Testis (tissue), 3 donors: ENCODE results near the gene TULP4. TPM values are rescaled to one million over a fixed set of nuclear protein-coding genes. Genes with fewer than 3 reads are reported as not detected.

Experiments used
- DNase-seq: peaks from one replicate; pipeline ENCODE4 v3.0.0-alpha.2; 2019
- H3K27ac ChIP-seq, 2 donors: fragments of 200-600 bp; sonication (generic); one replicate each; pipeline ENCODE4 v1.5.1; 2019
- H3K27me3 ChIP-seq: fragments of 200-600 bp; sonication (generic); one replicate; pipeline ENCODE4 v1.5.1; 2019
- H3K36me3 ChIP-seq: fragments of 200-600 bp; sonication (generic); one replicate; pipeline ENCODE4 v1.5.1; 2017; ENCODE audit warnings: low read depth; ENCODE audit errors: missing control alignments
- H3K4me1 ChIP-seq: fragments of 200-600 bp; sonication (generic); one replicate; pipeline ENCODE4 v1.5.1; 2019
- H3K4me3 ChIP-seq, 2 donors: fragments of 200-600 bp; sonication (generic); one replicate each; pipeline ENCODE4 v1.5.1; 2017 to 2019
- H3K9me3 ChIP-seq: fragments of 200-600 bp; sonication (generic); one replicate; pipeline ENCODE4 v1.5.1; 2017
- POLR2A ChIP-seq: fragments of 450-650 bp; IDR thresholded peaks from one replicate; pipeline ENCODE4 v1.6.1; 2017; ENCODE audit warnings: antibody characterized with exemption, mild to moderate bottlenecking, moderate library complexity
- WGBS, 2 donors: methylation state at CpG; one replicate each; pipeline ENCODE4 v1.1.5; 2018; 5-methylcytosine and 5-hydroxymethylcytosine counted together
- intact Hi-C: fragments of 100-400 bp; cut with DNase I; formaldehyde crosslinking; loops from one replicate; pipeline ENCODE4 v1.15.1; 2023; ENCODE audit warnings: low total_unique reads
- polyA plus RNA-seq: library from polyadenylated mRNA; stranded (reverse); fragments of 350-450 nt; fragmentation: Illumina TruSeq; extraction: RNeasy Lipid Tissue Mini Kit (QIAGEN cat#74804); gene quantifications from one replicate; pipeline ENCODE4 v1.2.3, GENCODE V29; 2014; ENCODE audit warnings: low read depth, low replicate concordance; ENCODE audit not compliant: insufficient read depth
- total RNA-seq, 2 donors: library from RNA; depleted of rRNA; stranded (reverse); fragments of >200 nt; gene quantifications; one replicate each; pipeline ENCODE4 v1.2.3, GENCODE V29; 2016
- TF ChIP-seq, protein P1 (sequence below), 3 experiments: fragments of 450-650 bp in 2 of 3; fragments of 200-600 bp in 1 of 3; sonication (generic) in 1 of 3; IDR thresholded peaks; one replicate each; pipeline ENCODE4 v1.5.1; 2016 to 2019; ENCODE audit warnings: antibody characterized with exemption in 3 of 3, mild to moderate bottlenecking in 2 of 3, moderate library complexity in 1 of 3

TULP4 gene
- total and polyA plus RNA-seq, 3 donors from 2014 or later, result 18.0 to 211 (median 116) TPM

DNA sequence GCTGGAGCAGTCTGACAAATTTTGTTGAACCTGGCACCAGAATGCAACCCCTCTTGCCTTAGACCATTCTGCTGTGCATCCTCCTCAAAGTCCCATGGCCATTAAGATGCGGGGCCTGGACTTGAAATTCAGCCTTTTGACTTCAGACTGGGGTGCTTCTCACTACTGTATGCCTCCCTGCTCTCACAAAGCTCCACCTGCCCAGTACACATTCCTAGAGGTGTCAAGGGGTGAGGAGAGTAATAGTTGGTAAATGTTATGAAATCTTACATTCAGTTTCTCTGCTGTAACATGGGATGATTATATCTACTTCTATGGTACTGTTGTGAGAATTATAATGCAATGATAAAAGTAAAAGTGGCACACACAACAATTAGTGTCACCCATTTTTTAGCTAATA lies 70.8 kb downstream of the TULP4 start:
- intact Hi-C loops, result no loop called here
- DNase-seq, result no peak
- Histone ChIP-seq H3K36me3 (no peaks in the 10 kb centered on the region), H3K9me3 (no peaks in the 10 kb centered on the region), H3K27ac (no peak overlapping the region), H3K4me1 (peaks cover 3% of the 10 kb centered on the region), H3K4me3 (no peak overlapping the region), H3K27me3 (no peaks in the 10 kb centered on the region)
- 81 to 100% methylated on average over 1 of the region's 1 CpG for WGBS, 2 donors
- TF ChIP-seq POLR2A, result no peak
- TF ChIP-seq, protein P1, sequence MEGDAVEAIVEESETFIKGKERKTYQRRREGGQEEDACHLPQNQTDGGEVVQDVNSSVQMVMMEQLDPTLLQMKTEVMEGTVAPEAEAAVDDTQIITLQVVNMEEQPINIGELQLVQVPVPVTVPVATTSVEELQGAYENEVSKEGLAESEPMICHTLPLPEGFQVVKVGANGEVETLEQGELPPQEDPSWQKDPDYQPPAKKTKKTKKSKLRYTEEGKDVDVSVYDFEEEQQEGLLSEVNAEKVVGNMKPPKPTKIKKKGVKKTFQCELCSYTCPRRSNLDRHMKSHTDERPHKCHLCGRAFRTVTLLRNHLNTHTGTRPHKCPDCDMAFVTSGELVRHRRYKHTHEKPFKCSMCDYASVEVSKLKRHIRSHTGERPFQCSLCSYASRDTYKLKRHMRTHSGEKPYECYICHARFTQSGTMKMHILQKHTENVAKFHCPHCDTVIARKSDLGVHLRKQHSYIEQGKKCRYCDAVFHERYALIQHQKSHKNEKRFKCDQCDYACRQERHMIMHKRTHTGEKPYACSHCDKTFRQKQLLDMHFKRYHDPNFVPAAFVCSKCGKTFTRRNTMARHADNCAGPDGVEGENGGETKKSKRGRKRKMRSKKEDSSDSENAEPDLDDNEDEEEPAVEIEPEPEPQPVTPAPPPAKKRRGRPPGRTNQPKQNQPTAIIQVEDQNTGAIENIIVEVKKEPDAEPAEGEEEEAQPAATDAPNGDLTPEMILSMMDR (IDR thresholded peaks at IDR 0.05), result no peak

DNA sequence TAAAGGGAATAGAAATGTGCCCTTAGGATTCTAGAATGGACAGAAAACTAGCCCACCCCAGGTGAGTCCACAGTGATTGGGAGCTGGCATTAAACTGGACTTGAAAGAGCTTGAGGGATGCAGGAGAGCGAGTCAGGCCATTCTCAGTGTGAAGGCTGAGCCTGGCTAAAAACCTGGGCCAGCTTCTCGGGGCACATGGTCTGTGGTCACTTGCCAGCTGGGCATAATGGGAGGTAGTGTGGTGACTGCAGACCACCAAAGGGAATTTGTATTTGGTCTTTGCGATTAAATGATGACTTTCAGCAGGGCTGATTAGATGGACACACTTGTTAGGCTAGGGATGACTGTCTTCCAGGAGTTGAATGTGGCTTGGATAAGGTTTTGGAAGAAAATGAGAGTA lies 71.3 kb downstream of the TULP4 start:
- no peak for TF ChIP-seq POLR2A
- TF ChIP-seq, protein P1 (IDR thresholded peaks at IDR 0.05), result no peak
- no peak for DNase-seq
- no peaks in the 10 kb centered on the region for H3K27me3 ChIP-seq
- intact Hi-C loops, result no loop called here
- H3K36me3 ChIP-seq, result no peaks in the 10 kb centered on the region
- H3K9me3 ChIP-seq, result no peaks in the 10 kb centered on the region
- H3K4me1 ChIP-seq, result peaks cover 3% of the 10 kb centered on the region
- 92 to 97% methylated on average over 3 of the region's 3 CpGs for WGBS, 2 donors
- no peak overlapping the region for H3K4me3 ChIP-seq
- no peak overlapping the region for H3K27ac ChIP-seq

DNA sequence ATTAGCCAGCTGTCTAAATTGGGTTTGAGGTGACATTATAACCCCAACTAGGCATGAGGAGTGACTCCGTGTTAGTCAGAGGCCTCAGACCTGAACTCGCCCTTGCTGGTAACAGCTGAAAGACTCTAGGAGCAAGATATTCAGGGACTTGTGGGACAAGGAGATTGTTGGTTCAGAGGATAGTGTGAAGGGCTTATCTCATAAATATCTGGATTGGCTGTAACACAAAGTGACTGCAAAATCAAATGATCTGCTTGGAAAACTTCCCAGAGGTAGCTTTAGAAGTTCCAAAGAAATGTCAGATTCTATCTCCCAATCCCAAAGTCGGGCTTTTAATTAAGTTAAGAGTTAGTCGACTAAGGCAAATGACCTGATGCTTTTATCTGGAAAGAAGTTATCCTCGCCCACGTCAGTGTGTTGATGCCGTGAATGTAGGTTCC lies 72.4 kb downstream of the TULP4 start:
- no peaks in the 10 kb centered on the region for H3K9me3 ChIP-seq
- H3K4me3 ChIP-seq, result no peak overlapping the region
- no peak for DNase-seq
- no peaks in the 10 kb centered on the region for H3K4me1 ChIP-seq
- 95 to 99% methylated on average over 7 of the region's 7 CpGs for WGBS, 2 donors
- TF ChIP-seq, protein P1 (IDR thresholded peaks at IDR 0.05), result no peak
- no peak for TF ChIP-seq POLR2A
- no peaks in the 10 kb centered on the region for H3K36me3 ChIP-seq
- H3K27me3 ChIP-seq, result no peaks in the 10 kb centered on the region
- no peak overlapping the region for H3K27ac ChIP-seq
- intact Hi-C loops, result no loop called here

DNA sequence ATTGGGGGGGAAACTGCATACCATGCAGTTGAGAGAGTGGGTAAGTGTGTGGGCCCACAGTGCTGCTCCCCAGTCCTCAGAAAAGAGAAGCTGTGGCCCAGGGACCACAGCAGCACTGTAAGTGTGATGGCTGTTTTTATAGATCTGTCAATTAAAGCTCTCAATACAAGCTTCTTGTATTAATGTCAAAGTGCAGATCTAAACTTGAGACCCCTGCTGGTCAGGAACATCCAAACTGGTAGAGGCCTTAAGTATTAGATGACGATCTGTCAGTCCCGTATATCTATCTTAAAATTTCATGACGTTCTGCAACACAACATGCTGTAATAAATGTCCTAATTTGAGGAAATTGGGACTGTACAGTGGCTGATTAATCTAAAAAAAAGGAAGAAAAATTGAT lies 74.8 kb downstream of the TULP4 start:
- intact Hi-C loops, result no loop called here
- H3K4me1 ChIP-seq, result no peaks in the 10 kb centered on the region
- DNase-seq, result no peak
- H3K27me3 ChIP-seq, result no peaks in the 10 kb centered on the region
- H3K9me3 ChIP-seq, result no peaks in the 10 kb centered on the region
- no peaks in the 10 kb centered on the region for H3K36me3 ChIP-seq
- TF ChIP-seq POLR2A, result no peak
- TF ChIP-seq, protein P1 (IDR thresholded peaks at IDR 0.05), result no peak
- no peak overlapping the region for H3K27ac ChIP-seq
- 87 to 90% methylated on average over 3 of the region's 3 CpGs for WGBS, 2 donors
- H3K4me3 ChIP-seq, result no peak overlapping the region

DNA sequence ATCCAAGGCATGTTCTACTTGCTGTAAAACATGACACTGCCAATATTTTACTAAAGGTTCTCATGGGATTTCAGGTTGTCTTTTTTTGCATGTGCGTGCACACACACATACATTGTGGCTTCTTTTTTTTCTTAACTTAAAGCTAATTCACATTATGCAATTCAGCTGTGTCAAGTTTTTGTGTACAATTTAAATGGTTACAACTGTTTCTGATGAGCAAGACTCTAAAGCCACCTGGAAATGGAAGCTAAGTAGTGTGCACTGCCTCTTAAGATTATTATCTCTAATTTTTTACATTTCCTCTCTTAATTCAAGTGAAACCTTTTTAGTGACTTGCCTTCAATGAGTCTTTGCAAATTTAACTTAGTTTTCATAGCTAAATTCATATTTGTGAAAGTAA lies 75.3 kb downstream of the TULP4 start:
- intact Hi-C loops, result no loop called here
- no peaks in the 10 kb centered on the region for H3K27me3 ChIP-seq
- TF ChIP-seq, protein P1 (IDR thresholded peaks at IDR 0.05), result no peak
- TF ChIP-seq POLR2A, result no peak
- no peaks in the 10 kb centered on the region for H3K9me3 ChIP-seq
- no peak for DNase-seq
- no peak overlapping the region for H3K4me3 ChIP-seq
- no peaks in the 10 kb centered on the region for H3K4me1 ChIP-seq
- H3K27ac ChIP-seq, result no peak overlapping the region
- WGBS, 2 donors, result 83 to 95% methylated on average over 1 of the region's 1 CpG
- H3K36me3 ChIP-seq, result no peaks in the 10 kb centered on the region
